Mucosa of gallbladder (tissue), 1 donor: ENCODE data around the gene HOXD10. TPM values are rescaled to one million over a fixed set of nuclear protein-coding genes. Genes with fewer than 3 reads are reported as not detected.

Source experiments
- DNase-seq: peaks from one replicate; pipeline ENCODE4 v3.0.0-alpha.2; 2020; ENCODE audit warnings: low spot score
- total RNA-seq: library from RNA; stranded (reverse); gene quantifications from one replicate; pipeline ENCODE4 v1.2.1, GENCODE V29; 2021
- donor health status: DM: no; HTN: no; CAD: no.

The HOXD10 gene
- total RNA-seq, 1 donor from 2014 or later: not detected

DNA sequence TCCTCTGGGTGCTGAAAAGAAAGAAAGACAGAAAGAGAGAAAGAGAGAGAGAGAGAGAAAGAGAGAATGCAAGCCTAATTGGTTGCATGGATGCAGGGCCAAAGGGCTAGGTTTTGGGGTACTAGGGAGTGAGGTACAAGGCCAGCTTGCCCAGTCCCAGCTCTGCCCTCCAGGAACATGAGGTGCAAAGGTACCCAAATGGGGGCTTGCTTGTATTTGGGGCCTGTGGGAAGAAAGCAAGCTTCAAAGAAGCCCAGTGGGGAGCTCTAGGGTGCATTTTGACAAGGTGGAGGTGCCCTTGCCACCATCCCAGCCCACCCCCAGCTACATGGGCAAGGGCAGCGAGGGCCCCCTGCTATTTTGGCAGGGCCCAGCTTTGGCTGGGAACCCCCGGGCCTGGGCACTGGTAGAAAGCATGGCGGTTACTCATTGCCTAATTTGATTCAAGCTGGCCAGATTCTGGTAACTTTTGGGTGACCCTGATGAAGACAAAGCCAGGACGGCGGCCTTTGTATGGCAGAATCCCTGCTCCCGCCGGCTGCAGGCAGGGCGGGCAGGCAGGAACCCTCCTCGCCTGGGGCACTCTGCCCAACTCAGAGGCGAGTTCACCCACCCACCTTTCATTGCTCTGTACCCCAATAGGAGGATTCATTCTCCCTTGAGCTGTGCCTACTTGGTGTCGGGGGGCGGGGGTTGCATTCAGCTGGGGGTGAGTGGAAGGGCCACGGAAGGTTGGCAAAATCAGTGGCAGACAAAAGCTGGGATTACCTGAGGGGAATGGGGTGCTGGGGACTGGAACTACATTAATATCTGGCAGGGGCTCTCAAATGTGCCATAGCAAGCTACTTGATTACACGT, 34.2 kb downstream of the HOXD10 start:
- no peak for DNase-seq

DNA sequence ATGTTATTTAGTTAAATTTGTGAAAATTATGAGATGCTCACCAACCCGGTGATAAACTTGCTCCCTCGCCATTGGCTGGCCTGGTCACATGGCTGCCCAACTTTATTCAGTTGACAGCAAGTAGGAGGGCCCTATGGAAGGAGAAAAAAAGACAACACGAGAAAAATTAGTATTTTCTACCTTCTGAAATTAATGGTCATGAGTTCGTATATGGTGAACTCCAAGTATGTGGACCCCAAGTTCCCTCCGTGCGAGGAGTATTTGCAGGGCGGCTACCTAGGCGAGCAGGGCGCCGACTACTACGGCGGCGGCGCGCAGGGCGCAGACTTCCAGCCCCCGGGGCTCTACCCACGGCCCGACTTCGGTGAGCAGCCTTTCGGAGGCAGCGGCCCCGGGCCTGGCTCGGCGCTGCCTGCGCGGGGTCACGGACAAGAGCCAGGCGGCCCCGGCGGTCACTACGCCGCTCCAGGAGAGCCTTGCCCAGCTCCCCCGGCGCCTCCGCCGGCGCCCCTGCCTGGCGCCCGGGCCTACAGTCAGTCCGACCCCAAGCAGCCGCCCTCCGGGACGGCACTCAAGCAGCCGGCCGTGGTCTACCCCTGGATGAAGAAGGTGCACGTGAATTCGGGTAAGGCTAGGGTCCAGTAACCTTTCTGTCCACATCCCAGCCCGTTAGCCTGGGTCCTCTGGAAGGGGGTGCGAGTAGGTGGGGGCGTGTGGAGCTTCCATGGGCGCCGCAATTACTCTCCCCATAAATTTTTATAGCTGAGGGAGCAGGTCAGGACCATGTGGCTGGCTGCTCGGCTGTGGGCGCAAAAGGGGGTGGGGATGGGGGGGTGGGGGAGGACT, 35.1 kb downstream of the HOXD10 start, which contains the start of gene HOXD4:
TSS of gene HOXD4 (plus strand) at position 109 of the 846 bp plus-strand sequence. CDS start at position 193, 84 bp downstream.
- no peak for DNase-seq

DNA sequence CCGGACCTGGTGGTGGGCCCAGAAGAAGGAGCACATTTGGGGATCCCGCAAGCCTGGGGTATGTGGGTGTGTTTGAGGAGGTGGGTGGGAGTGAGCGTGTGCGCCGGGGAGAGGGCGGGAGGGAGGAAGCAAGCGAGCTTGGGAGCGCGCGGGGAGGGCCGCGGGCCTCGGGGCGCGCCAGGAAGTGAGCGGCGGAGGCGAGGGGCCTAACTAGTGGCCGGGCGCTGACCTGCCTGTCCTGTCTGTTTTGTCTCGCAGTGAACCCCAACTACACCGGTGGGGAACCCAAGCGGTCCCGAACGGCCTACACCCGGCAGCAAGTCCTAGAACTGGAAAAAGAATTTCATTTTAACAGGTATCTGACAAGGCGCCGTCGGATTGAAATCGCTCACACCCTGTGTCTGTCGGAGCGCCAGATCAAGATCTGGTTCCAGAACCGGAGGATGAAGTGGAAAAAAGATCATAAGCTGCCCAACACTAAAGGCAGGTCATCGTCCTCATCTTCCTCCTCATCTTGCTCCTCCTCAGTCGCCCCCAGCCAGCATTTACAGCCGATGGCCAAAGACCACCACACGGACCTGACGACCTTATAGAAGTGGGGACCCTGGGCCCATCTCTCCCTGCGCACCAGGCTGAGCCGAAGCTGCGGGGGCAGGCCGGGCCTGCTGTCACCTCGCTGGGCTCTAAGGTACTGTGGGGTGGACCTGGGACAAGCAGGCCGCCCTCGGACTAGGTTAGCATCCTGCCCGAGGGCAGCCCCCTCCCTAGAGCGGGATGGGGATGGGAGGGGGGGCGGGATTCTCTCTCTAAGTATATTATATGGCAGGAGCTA, 36.0 kb downstream of the HOXD10 start:
- no peak for DNase-seq

DNA sequence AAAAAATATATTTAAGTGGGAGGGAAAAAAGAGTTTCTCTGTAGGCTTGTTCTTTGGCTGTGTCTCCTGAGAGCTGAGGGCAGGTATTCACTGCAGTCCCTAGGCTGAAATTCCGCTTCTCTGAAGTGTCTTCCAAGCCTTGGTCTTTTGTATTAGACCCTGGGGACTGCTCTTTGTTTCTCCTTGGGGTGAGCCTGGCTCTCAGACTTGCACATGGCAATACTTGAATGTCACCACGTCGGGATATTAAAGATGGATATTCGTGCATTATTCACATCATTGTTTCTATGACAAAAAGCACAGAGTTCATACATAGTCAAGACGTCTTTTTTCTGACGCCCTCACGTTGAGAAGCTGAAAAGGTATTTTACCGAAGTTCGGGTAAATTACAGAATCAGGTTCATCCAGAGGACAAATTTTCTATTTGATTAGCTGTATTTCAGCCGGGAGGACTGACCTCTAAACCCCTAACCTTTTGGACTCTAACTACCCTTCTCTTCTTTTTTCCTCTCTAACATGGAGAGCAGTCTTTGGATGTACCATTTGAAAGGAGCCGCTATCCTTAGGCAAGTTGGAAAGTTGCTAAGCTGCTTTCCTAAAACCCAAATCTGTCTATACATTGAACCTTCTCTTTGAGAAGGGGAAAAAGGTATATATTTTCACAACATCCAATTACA, 38.1 kb downstream of the HOXD10 start:
- DNase-seq: no peak

DNA sequence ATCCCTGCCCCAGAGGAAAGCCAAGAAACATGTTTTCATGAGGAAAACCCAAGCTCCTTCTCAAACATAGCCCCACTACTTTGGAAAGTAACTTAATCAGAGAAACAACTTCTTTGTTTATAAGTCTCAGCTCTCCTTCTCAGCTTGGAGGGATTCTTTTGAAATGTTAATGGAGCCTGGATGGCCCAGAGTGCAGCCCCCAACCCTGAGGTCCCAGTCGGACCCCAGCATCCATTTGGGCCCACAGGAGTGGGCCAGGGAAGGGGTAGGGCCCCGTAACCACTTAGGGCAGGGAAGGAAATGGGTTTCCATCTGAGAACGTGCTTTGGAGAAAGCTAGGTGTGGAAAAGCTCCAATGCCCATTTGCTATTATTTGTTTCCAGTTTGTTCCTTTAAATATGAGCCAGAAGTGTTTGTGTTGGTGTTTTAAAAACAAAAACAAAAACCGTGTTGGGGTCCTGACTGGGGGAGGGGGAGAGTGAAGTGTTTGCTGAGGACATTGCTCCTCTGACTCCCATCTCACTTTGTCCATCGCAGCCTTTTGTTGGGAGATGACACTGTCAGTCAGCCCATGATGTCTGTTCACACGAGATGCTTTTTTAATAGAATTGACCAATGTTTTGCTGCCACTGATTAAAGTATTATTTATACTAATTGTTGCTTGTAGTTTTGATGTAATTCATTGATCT, 38.9 kb downstream of the HOXD10 start:
- no peak for DNase-seq

DNA sequence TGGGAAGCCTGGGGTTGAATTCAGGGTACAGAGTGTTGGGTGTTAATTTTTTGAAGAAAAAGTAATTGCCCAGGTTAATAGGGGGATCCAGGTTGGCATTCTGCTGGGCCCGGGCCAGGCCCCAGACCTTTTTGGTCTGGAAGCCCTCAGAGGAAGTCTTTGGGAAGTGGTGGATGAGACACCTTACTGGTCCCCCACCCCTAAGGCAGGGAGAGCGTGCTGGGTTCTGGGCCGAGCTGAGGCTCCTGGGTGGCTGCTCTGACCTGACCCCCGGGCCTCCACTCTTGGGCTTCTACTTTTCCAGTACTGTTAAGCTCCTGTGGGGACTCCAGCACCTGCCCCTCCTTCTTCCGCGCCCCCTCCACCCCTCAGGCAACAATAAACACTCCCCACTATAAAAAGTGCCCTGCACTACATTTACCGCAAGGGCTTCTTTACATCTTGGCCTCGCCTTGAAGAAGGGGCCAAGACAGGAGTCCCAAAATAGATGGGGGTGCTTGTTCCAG, 39.8 kb downstream of the HOXD10 start:
- DNase-seq: no peak

DNA sequence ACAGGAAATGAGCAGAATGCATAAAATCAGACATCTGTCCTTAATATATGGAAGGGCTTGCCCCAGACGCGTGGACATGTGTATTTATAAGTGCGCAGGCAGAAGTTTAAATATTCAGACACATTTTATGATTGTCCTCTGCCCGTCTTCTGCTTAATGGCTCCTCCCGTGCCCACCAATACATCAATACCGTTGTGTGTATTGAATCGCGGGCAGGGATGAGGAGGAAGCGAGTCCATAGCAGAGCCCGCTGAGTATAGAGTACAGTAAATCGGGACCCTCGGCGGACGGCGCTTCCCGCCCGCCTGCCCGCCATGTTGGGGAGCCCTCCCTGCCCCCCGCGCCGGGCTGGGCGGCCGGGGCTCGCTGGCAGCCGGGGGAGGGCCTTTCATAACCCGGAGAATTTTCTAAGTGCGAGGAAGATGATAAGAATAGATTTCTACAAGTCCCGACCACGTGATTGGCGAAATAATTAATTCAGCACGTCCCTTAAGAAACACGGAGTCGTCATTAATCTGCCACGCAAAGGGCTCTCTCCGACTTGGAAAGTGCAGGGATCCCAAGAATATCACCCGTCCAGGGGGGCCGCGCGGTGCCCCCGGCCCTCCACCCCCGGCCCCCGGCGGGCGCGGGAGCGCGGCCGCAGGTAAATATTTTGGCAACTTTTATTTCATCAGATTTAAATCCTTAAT, 40.4 kb downstream of the HOXD10 start, which contains the start of gene HOXD3:
TSS of gene HOXD3 (plus strand) at position 501 of the 692 bp plus-strand sequence. CDS start 11,808 bp downstream, outside the sequence.
- no peak for DNase-seq

DNA sequence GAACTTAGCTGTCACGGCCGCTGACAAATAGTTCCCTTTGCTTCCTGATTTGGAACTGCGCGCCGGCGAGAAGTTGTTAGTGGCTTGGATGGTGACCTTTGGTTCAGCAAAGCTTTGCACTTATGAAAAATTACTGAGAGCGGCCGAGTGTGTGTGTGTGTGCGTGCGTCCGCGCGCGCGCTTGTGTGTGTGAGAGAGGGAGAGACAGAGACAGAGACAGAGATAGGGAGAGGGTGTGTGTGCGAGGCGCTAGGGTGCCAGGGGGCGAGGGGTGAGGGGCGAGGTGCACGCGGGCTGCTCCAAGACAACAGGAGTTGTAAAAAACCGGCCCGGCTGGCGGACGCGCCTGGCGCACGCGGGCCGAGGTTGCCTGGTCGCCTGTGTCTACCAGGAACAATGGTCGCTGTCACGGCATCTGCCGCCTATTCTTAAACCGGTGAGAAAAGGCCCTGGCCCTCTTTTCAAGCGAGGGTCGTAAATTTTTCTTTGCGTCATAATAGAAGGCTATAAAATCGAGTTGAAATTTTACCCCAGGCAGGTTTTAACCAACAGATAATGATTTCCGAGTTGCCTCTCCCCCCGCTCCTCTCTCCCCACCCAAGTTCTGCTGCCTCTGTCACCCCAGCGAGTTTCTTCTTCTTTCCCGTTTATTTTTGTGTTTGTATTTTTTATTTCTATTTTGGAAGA, 41.1 kb downstream of the HOXD10 start:
- DNase-seq: no peak

DNA sequence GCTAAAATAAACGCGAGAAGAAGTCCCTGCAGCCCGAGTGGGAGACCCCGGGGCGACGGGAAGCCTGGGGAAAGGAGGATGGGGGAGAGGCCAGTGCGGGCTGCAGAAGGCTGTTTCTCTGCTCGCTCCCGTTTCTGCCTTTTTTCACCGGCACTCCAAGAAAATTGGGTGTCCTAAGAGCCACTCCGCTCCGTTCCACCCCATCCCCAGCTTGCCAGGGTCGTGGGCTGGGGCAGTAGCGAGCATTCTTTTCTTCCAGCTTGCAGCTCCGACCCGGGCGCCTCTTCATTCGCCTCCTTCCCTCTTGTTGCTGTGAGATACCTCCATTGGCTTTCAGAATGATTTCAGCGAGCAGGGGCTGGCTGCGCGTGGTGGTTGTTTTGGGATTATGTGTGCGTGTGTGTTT, 41.6 kb downstream of the HOXD10 start:
- DNase-seq: no peak

DNA sequence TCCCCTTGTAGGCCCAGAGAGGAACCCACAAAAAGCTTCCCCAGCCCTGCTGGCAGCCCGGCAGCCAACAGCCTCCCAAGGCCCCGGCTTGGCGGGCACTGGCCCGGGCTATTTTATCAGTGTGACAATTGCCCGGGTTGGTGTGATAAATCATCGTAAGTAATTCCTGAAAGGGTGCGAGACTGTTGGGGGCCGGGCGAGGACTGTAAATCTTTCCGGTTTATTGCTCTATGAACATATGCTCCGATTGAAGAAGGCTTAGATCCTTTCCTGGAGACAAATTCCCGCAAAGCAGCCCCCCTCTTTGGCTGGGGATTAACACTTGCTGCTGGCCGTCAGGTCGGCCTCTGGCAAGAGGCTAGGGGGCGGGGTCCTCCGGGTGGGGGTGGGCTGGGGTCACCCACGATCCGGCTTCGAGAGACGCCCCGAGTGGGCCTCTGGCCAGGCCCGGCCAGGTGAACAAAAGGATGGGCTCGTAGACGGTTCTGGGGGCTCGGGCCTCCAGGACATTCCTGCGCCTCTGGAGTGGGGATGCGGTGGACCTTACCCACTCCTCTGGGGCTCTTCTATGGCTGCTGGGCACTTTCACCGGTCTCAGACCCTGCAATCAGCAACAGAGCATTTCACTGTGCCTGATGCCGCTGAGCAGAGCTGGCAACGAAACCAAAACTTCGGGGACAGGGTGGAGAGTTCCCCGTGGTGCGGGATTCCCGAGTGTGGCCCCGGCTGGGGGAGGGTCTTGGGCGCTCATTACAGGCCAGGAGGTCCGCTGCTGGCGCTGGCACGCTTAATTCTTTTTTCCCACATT, 42.5 kb downstream of the HOXD10 start:
- DNase-seq: no peak

DNA sequence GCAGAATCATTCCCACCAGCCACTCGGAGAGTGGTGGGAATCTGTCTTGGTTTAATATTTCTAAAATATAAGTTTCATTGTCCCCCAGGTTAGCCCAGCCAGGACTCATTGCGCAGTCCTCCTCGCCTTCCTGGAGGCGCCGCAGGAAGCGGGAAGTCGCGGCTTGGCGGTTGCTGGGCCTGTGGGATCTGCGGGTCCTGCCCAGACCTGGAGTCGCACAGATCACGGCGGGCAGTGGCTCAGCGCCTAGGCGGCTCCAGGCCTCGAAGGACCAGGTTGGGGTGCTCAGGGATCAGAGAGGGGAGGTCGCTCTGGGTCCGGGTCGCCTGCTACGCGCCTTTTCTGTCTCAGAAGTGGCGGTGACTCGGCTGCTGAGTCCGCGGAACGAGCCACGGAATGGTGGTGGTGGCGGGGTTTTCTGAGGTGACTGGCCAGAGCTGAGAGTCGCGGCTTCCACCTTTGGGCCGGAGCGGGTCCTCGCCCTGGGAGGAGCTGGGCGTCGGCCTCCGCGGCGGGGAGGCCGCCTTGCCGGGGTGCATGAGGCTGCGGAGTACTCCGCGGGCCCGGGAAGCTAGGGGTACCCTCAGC, 43.2 kb downstream of the HOXD10 start:
- DNase-seq: no peak

DNA sequence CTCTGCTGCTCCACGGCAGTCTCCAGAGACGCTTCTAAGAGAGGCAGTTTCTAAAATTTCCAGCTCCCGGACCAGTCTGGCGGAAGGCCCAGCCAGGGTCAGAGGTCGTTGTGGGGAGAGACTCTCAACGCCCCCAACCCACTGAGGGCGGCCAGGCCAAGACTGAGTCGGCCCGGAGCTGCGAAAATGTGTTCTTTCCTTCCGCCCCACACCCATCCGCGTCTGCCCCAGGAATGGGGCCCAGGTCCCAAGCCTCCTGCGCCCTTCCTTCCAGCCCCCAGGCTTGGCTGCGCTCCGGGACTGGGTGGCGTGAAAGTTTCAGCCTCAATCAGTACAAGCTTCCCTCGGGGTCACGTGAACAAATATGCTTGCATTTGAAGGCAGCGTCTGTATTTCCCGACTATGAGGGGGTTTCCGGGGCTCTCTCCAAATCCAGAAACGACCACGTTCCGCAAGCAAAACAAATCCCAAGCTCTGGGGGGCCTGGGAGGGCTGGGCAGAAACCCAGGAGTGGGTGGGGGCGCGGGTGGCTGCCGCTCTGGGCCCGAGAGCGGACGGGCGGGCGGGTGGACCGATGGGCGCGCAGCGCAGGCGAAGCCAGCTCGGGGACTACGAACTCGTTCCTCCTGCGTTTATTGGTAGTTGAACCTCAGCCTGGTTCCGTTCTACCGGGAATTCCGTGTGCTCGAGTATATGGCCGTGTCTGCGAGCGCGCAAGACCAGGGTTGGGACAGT, 43.8 kb downstream of the HOXD10 start:
- no peak for DNase-seq

DNA sequence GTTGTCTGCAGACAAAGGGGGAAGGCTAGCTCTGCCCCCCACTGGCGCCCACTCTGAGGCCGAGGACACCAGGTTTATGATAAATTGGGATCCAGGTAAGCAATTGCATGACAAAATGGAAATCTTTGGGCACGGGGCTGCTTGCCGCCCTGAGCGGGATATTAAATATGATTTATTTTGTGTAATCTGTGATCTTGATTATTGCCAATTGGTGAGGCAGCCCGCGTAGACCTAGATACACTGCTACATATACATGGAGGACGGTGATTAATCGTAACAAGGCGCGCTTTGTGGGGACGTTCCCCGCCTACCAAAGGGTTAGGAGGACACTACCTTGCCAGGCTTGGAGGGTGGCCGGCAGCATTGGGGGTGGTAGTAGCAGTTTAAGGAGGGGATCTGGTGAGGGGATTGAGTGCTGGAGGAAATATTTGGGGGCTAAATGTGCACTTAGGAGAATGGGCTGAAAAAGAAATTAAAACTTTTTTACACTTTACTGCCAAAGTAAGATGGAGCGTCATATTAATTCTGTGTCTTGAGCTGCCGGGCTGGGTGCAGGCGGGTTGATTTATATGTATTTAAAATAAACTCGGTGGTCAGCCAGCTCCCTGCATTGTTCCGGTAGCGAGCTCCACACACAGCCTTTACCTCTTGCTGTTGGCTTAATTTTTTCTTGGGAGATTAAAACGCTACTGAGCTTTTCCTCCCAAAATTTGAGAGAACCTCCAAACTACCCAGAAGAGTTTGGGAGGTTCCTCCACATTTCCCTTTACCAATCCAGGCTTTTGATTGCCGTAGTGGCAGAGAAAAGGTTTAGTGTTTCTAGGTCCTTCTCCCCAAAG, 44.6 kb downstream of the HOXD10 start:
- DNase-seq: no peak

DNA sequence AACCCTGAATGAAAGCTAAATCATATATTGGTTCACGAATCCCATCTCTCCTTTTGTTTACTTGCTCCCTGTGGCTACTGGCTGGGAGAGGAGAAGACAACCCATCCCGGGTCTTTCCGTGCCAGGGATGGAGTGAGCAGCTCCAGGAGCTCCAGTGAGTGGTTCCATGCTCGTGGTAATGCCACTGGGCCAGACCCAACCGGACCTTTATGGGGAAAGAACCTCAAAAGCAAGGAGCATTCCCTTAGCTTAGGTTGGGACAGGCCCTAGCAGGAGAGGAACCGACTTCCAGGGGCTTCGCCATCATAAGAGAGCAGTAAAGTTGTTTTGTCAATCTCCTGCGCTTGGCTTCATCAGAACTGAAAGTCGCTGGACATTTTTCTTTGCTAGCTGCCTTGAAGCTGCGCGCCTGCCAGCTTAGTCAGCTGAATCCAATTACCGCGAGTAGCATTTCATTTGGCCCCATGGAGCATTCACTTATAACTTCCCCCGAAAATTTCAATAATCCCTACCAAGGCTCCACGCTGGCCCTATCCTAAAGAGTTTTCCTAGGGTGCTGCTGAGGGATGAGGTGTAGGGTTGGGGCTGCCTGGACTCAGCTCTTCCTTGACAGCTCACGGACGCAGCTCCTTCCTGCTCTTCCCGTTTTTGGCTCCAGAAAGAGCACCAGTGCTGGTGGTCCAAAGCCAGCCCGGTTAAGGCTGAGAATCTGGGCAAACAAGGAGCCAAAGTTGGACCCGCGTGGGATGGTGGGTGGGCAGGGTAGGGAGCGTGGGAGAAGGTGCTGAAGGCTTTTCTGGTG, 45.4 kb downstream of the HOXD10 start:
- DNase-seq: no peak
